ENCODE data around the gene AKR7A2. TPM values are rescaled to one million over a fixed set of nuclear protein-coding genes. Genes with fewer than 3 reads are reported as not detected.

AKR7A2 gene
- total RNA-seq, 2 donors from 2014 or later: 17.3 to 21.9 TPM

Other genes starting within 250 kb of the AKR7A2 start
- 100 to 1,000 TPM; 140 to 158 TPM for gene UBR4, start 101.9 kb downstream of the AKR7A2 start, total RNA-seq
- gene EMC1, start 60.6 kb downstream of the AKR7A2 start, total RNA-seq: 10 to 100 TPM; 24.2 to 32.0 TPM
- gene MRTO4, start 60.3 kb downstream of the AKR7A2 start, total RNA-seq: 10 to 100 TPM; 17.0 to 19.8 TPM
- gene AKR7A3, start 23.4 kb downstream of the AKR7A2 start, total RNA-seq: 1 to 10 TPM; 1.1 to 1.4 TPM
- 1 to 10 TPM; 3.3 to 3.9 TPM for gene SLC66A1, start 182 bp upstream of the AKR7A2 start, total RNA-seq
- 100 to 1,000 TPM; 320 to 330 TPM for gene CAPZB, start 173.4 kb upstream of the AKR7A2 start, total RNA-seq

Measured in T-helper 17 cell (primary cell).